CD4-positive, alpha-beta T cell treated with Interleukin-17A for 4 hours (primary cell): Measurements from ENCODE around the gene CYP11A1.

Experiments
- DNase-seq: peaks from one replicate; pipeline ENCODE4 v3.0.0-alpha.2; 2020; ENCODE audit warnings: mixed read lengths

The CYP11A1 gene

GRCh38 chr15:74367296-74367854 lies at the start of gene CYP11A1:
Gene CYP11A1, minus strand, starts transcription at chr15:74367646. Its CDS starts 61 bp downstream, at chr15:74367585.
- DNase-seq = no peak

DNA sequence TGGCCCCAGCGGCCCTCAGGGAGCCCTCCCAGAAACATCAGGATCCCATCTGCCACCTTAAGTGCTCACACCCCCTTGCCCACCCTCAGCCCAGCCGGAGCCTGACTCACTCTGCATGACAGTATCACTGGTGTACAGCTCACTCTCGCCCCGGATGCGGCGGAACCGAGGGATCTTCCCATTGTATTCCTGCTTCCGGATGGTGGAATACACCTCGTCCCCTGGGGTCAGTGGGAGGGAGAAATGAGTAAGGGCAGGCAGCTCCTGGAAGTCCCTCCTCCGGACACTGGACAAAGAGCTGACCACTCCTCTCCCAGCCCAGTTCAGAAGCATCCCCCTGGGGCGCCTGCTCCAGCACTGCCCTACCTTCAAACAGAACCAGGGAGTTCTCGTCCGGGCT lies 49.8 kb upstream of the CYP11A1 start:
- no peak for DNase-seq

- no peak for DNase-seq
Observed at GRCh38 chr15:74415966-74416916, 48.8 kb upstream of the CYP11A1 start.

DNA sequence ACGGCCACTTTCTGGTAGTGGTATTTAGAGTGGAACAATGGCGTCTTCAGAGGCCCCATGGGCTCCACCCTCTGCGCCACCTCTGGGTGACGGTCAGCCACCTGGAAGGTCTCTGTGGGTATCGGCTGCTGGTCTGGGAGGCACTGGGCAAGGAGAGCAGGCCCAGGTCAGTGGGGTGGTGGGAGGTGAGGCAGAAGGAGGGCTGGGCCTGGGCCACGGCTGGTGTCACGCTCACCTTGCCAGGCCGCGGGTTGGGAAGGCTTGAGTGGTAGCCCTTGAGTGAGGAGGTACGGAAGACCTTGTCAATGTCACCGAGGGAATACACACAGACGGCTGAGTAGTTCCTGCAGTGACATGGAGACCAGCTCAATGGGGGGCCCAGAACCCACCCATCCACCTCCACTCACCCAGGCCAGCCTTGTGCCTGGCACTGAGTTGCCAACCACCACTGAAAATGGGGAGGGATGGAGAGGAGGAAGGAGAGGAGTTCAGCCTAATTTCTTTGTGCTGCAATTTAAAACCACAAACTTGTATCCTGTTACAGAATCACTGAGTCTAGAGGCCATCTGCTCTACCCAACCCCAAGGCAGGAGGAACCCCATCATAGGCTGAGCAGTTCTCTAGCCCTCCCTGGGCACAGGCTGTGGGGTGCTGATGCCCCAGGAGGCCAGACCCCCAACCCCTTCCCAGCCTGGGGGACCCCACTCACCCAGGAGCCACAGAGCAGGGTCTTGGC lies 47.3 kb upstream of the CYP11A1 start:
- DNase-seq = no peak

- DNase-seq = no peak
Observed at GRCh38 chr15:74414081-74414580, 46.7 kb upstream of the CYP11A1 start.

DNA sequence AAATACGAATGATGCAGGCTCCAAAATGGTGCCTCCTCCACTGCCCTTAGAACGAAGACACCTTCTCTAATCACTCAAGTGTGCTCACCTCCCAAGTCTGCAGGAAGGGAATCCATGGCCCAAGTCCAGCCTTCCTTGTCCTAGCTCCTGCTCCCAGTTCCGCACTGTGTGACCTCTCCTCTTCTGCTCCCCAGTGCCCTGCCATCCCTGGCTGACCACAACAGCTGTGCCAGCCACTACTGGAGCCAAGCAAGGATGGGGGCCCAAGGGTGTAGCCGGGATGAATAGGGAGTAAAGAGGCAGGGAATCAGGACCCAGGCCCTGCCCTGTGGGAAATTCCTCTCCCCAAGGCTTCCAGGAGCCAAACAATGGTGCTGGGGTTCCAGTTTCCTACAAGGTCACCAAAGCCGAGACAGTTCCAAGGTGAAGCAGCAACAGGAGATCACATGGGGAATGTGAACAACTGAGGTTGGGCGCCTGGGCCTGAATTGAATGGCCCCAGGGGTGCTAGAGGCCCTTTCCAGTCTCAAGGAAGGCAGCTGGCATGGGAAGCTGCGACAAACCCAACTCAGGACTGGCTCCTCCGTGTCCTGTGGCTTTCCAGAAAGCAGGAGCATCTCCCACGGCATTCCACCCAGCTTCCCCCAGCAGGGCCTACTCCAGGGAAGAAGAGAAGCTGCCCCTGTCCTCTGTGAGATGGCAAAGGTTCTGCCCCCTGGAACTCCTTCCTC lies 46.1 kb upstream of the CYP11A1 start:
- DNase-seq = no peak

GRCh38 chr15:74412159-74412558 lies 44.7 kb upstream of the CYP11A1 start:
- DNase-seq = no peak

DNA sequence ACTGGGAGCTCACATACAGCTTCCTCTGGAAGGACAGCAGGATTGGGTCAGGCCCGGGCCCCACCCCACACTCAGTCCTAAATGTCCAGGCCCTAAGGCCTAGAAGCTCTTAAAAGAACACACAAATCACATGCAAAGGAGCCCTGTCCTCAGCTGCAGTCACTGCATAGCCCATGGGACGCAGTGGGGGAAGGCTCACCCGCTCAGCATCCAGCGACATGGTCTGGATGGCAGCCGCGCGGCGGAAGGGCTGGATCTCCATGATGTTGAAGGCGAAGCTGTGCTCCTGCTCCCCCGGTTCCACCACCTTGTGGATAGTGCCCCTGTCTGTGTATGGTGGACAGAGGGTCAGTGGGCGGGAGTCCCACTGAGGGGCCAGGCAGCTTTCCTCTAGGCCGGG lies 44.2 kb upstream of the CYP11A1 start:
- DNase-seq = no peak

DNA sequence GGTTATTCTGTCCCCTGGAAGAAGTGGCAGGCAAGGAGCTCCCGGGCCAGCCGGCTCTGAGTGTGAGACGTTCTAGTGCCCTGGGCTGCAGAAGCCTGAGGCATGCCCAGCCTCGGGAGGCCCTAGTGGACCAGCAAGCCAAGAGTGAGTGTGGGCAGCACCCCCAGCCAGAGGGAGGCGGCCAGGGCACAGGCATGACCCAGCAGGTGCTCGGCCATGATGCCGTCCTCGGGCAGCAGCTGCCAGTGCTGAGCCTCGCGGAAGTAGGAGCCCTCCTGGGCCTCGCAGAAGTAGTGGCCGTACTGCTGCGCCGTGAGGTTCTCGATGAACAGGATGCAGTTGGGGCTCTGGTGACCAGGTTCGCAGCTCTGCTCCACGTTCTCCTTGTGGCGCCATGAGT lies 43.1 kb upstream of the CYP11A1 start:
- DNase-seq = no peak

DNA sequence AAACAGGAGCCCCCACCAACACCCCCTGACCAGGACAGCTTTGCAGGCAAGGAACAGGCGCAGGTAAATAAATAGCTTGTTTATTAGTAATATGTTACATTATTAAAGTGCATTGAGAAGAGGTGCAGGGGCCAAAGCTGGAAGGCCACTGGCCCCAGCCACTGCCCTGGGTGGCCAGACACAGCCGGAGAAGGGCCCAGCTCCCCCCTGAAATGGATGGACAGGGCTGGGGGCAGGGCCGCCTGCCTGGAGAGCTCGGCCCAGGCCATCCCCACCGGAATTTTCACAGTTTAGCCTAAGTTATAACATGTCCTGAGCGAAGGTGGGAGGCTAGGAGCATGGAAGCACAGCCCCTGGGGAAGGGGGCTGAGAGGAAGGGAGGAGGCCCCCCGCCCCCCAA lies 41.8 kb upstream of the CYP11A1 start:
- DNase-seq = no peak

- no peak for DNase-seq
Observed at GRCh38 chr15:74408815-74409214, 41.4 kb upstream of the CYP11A1 start.

DNA sequence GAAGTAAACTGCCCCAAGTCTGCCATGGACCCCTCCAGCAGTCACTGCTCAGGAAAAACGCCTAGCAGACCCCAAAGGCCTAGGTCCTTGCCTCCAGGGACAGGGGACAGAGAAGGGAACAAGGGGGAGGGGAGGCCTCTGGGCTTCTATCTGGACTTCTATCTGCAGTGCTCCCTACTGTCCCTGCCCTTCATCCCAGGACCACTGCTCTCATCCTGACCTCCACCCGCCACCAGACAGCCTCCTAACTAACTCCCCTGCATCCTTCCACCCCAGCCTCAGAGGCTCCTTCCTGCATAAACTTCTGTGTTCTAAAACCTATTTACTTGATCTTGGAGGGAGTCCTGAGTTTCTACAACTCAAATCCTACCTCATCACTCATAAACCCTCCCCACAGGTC lies 40.9 kb upstream of the CYP11A1 start:
- no peak for DNase-seq

GRCh38 chr15:74406992-74407705 lies 39.7 kb upstream of the CYP11A1 start:
- no peak for DNase-seq

DNA sequence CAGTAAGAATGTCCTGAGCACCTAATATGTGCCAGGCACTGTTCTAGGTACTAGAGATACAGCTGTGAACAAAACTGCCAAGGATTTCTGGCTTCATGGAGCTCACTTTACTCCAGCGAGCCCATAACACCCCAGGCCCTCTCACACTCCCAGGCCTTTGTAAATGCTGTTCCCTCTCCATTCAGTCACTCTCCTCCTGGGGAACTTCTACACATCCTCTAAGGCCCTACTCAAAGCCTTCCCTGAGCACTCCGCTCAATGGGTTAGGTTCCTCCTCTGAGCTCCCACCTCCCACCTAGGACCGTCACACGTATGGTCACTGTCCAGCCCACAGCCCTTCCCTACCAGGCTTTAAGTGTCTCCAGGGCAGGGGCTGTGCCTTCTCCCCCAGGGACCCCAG lies 39.1 kb upstream of the CYP11A1 start:
- DNase-seq = no peak

DNA sequence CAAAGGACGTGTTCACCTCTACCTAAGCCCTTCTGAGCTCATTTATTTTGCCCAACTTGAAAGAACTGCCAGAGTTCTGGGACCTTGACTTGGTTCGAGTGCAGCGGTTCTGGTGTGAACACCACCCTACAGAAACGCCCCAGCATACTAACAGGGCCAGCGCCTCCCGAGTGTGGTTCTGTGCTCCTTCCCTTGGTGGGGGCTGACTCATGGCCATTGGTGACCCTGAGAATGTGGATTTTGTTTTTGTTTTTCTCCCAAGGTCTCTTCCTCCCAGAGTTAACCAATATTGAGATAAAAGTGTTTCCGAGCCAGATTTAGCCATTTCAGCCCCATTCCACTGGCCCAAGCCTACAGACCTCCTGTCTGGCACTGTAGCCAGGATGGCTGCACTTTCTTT lies 38.4 kb upstream of the CYP11A1 start:
- DNase-seq = no peak

GRCh38 chr15:74403991-74404563 lies 36.6 kb upstream of the CYP11A1 start:
- DNase-seq = no peak

DNA sequence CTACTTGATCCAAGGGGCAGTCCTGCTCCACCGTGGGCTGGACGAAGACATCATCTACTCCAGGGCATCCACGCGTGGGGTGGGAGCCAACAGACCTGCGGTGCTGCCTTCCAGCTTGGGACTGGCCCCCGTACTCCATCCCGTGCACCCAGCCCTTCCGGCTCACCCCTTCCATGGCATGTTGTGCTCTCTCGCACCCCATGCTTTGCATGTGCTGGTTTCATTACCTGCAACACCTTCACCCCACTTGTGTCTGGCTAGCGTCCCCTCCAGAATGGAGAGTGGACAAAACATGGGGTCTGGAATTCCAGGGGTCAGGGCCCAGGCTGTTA lies 36.1 kb upstream of the CYP11A1 start:
- DNase-seq = no peak

DNA sequence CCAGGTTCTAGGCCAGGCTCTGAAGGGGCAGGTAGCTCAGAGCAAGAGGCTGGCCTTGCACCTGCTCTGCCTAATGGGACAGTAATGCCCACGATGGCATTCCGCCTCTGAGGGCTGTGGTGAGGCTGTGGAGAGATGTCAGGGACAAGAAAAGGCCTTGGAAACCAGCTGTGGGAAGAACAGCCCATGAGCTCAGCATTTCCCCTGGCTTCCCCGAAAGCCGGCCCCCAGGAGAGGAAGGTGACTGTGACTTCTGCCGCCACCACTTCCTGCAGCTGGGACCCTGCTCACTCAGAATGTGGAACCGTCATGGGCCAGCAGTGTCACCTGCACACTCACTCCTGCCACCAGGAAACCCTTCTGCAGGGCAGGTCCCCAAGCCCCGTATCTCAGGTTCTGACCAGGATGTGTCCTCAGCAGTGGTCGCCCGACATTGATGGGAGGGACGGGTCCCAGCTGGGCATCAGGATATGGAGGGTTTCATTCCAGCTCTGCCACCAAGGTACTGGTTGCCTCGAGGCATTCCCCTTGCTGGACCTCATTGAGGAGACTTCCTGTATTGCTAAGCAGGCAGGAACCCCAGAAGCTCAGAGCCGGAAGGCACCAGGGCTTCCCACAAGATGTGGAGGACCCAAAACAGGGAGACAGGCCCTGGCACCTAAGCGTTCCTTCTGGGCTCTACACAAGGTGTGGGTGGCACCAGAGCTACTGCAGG lies 35.6 kb upstream of the CYP11A1 start:
- peak; percentile 73 for DNase-seq

GRCh38 chr15:74402337-74402841 lies 34.9 kb upstream of the CYP11A1 start:
- no peak for DNase-seq

DNA sequence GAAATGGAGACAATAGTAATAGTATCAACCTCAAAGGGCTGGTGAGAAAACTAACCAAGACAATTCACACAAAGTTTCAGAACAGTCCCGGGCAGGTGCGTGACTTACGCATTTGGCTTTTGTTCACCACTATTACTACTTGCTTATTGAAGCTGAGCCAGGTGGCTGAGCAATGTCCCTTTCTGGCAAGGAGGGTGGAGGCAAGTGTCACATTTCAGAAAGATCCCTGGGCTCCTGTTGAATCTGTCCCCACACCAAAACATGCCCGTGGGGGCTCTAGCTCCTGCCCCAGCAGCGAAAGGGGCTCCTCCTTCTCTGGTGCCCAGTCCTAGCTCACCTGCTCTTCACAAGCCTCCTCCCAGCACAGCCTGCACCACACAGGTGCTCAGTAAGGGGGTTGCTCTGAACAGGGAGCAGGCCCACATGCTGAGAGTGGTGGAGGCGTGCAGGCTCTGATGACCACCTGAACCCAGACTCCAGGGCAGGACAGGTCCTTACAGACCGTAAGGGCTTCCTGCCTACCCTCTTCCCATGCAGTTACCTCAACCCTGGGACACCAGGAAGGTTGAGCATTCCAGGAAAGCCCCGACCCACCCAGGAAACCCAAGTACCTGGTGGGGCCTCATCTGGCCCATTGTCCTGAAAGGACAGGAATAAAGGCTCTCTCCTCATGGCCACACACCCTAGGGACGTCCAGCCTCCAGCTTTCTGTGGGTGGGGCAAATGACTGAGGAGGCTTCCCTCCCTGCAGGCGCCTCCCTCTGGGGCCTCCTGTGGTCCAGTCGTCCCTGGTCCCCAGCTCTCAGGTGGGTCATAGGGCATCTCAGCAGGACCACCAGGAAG lies 33.7 kb upstream of the CYP11A1 start:
- peak; percentile 36 for DNase-seq
